Endothelial cell of umbilical vein (primary cell): ENCODE data around the gene MTMR3. TPM values are rescaled to one million over a fixed set of nuclear protein-coding genes. Genes with fewer than 3 reads are reported as not detected.

ENCODE experiments used
- BruUV-seq: library from RNA; stranded (reverse); fragments of 400-500 nt; replicated peaks from 2 replicates; lab custom pipeline; 2021; lab: Mats Ljungman, UMichigan
- CTCF ChIA-PET: fragments of 300-600, 350-600 bp; sonication (Branson Sonifier 250); formaldehyde crosslinking; loops from one replicate; lab custom pipeline; 2021; ENCODE audit warnings: antibody characterized with exemption, inconsistent platforms; lab: Charles Lee
- POLR2A ChIA-PET: fragments of 300-600, 350-600 bp; sonication (Branson Sonifier 250); formaldehyde crosslinking; loops from one replicate; lab custom pipeline; 2021; ENCODE audit warnings: antibody characterized with exemption, inconsistent platforms; lab: Charles Lee
- DNase-seq: peaks from one replicate; pipeline ENCODE4 v3.0.0-alpha.2; 2011; ENCODE audit warnings: low read depth, low spot score
- FAIRE-seq: peaks from 2 replicates; lab custom pipeline; 2011; peaks lifted over from hg19 to GRCh38; lab: Jason Lieb, UNC
- H2AFZ ChIP-seq: 2 replicates; pipeline ENCODE4 v1.6.0; 2012; ENCODE audit warnings: low read depth, low read length, control low read depth, inconsistent platforms
- H3K27ac ChIP-seq: 2 replicates; pipeline ENCODE4 v1.5.1; 2011; ENCODE audit warnings: low read depth, mild to moderate bottlenecking, control low read depth, low read length, moderate library complexity; ENCODE audit not compliant: insufficient read depth
- H3K27me3 ChIP-seq, 2 experiments: 2 replicates each; pipeline versions ENCODE4 v1.6.0 to v1.6.1; 2011; ENCODE audit warnings: low read length in 2 of 2, mixed read lengths in 1 of 2; ENCODE audit not compliant: control insufficient read depth in 2 of 2, insufficient read depth in 2 of 2
- H3K36me3 ChIP-seq, 2 experiments: 2 replicates in 1 of 2; 3 replicates in 1 of 2; pipeline ENCODE4 v1.5.1; 2011; ENCODE audit warnings: low read length in 2 of 2, mild to moderate bottlenecking in 1 of 2, moderate library complexity in 1 of 2; ENCODE audit not compliant: control insufficient read depth in 2 of 2, insufficient read depth in 2 of 2; ENCODE audit errors: extremely low read depth in 1 of 2
- H3K4me1 ChIP-seq: 3 replicates; pipeline ENCODE4 v1.5.1; 2011; ENCODE audit warnings: mild to moderate bottlenecking, low read length; ENCODE audit not compliant: control insufficient read depth, insufficient read depth; ENCODE audit errors: extremely low read depth
- H3K4me2 ChIP-seq: 2 replicates; pipeline ENCODE4 v1.6.1; 2011; ENCODE audit warnings: low read length, control low read depth, mixed read lengths; ENCODE audit not compliant: insufficient read depth
- H3K4me3 ChIP-seq, 3 experiments: fragments of 200-600 bp in 1 of 3; sonication (generic), shearing (Covaris generic) in 1 of 3; replicated peaks in 1 of 3; 2 replicates each; pipeline ENCODE4 v1.5.1; 2011 to 2016; ENCODE audit warnings: control low read depth in 3 of 3, low read length in 3 of 3, mild to moderate bottlenecking in 2 of 3, inconsistent platforms in 1 of 3, low read depth in 1 of 3, moderate library complexity in 1 of 3; ENCODE audit not compliant: insufficient read depth in 1 of 3
- H3K79me2 ChIP-seq: 2 replicates; pipeline ENCODE4 v1.6.0; 2012; ENCODE audit warnings: low read length, inconsistent platforms; ENCODE audit not compliant: control insufficient read depth, insufficient read depth
- H3K9ac ChIP-seq: replicated peaks from 2 replicates; pipeline ENCODE3; 2011; ENCODE audit warnings: low read length, control low read depth; ENCODE audit not compliant: insufficient read depth; ENCODE audit errors: extremely low read depth
- H3K9me1 ChIP-seq: replicated peaks from 3 replicates; pipeline ENCODE4 v1.6.0; 2011; ENCODE audit warnings: mild to moderate bottlenecking, low read length; ENCODE audit not compliant: control insufficient read depth, insufficient read depth; ENCODE audit errors: extremely low read depth
- H3K9me3 ChIP-seq: replicated peaks from 2 replicates; pipeline ENCODE4 v1.5.1; 2012; ENCODE audit warnings: low read length, inconsistent platforms; ENCODE audit not compliant: control insufficient read depth, insufficient read depth
- H4K20me1 ChIP-seq: replicated peaks from 2 replicates; pipeline ENCODE3; 2011; ENCODE audit warnings: mild to moderate bottlenecking, low read length; ENCODE audit not compliant: control insufficient read depth, insufficient read depth; ENCODE audit errors: extremely low read depth
- CTCF ChIP-seq, 2 donors: IDR thresholded peaks; 1 replicate in 1 of 2; 2 replicates in 1 of 2; pipeline ENCODE4 v1.5.1; 2011; ENCODE audit warnings: low read length in 2 of 2, mild to moderate bottlenecking in 2 of 2, moderate library complexity in 2 of 2, control low read depth in 1 of 2, inconsistent platforms in 1 of 2, low read depth in 1 of 2; ENCODE audit not compliant: insufficient read depth in 1 of 2; ENCODE audit errors: extremely low read depth in 1 of 2
- EZH2 ChIP-seq: IDR thresholded peaks from 2 replicates; pipeline ENCODE4 v1.6.1; 2012; ENCODE audit warnings: borderline replicate concordance, low read depth, mild to moderate bottlenecking, moderate library complexity, low read length, inconsistent platforms; ENCODE audit not compliant: severe bottlenecking
- FOS ChIP-seq: IDR thresholded peaks from 2 replicates; pipeline ENCODE4 v1.6.1; 2011; ENCODE audit warnings: mild to moderate bottlenecking, low read length, moderate library complexity, borderline replicate concordance; ENCODE audit not compliant: insufficient read depth
- GATA2 ChIP-seq: IDR thresholded peaks from 2 replicates; pipeline ENCODE4 v1.7.0; 2011; ENCODE audit warnings: low read depth, mild to moderate bottlenecking, moderate library complexity, mixed read lengths, low read length; ENCODE audit not compliant: insufficient read length, insufficient read depth
- JUN ChIP-seq: IDR thresholded peaks from 2 replicates; pipeline ENCODE4 v1.6.1; 2011; ENCODE audit warnings: borderline replicate concordance, low read depth; ENCODE audit not compliant: insufficient read length, insufficient read depth
- MAX ChIP-seq: IDR thresholded peaks from 2 replicates; pipeline ENCODE4 v1.6.1; 2011; ENCODE audit not compliant: insufficient read depth, insufficient read length
- MYC ChIP-seq: IDR thresholded peaks from one replicate; pipeline ENCODE4 v1.6.1; 2011; ENCODE audit warnings: mild to moderate bottlenecking, low read depth, low read length
- POLR2A ChIP-seq: IDR thresholded peaks from 2 replicates; pipeline ENCODE4 v1.6.1; 2012; ENCODE audit warnings: low read depth, mild to moderate bottlenecking, control low read depth, low read length
- POLR2AphosphoS5 ChIP-seq: IDR thresholded peaks from 2 replicates; pipeline ENCODE4 v1.6.1; 2012; ENCODE audit warnings: low read depth, mild to moderate bottlenecking, control low read depth, low read length, moderate library complexity; ENCODE audit not compliant: insufficient read depth
- dilution Hi-C: fragments of 300-500 bp; cut with MboI; formaldehyde crosslinking; loops from one replicate; pipeline ENCODE4 v1.15.0; 2019; ENCODE audit warnings: low sequenced_read_pairs; ENCODE audit not compliant: extremely low pct_ligation_motif_present
- intact Hi-C: fragments of 100-400 bp; cut with micrococcal nuclease; formaldehyde crosslinking; loops from one replicate; pipeline ENCODE4 v1.10.0; 2022
- polyA plus RNA-seq, 4 experiments: library from polyadenylated mRNA; depleted of rRNA in 3 of 4; stranded (reverse) in 3 of 4; unstranded in 1 of 4; fragments of >200 nt; gene quantifications; 2 replicates each; pipeline versions ENCODE4 v1.2.1 to v1.2.3, GENCODE V29; 2011 to 2012; ENCODE audit warnings: missing spikeins in 1 of 4
- total RNA-seq: library from RNA; stranded (reverse); gene quantifications from 2 replicates; pipeline ENCODE4 v1.2.3, GENCODE V29; 2021

MTMR3 gene
- total and polyA plus RNA-seq, 2 donors (not counting 3 experiments of a cell fraction or from before 2014, with no cell fraction given): 30.1 to 36.5 TPM

GRCh38 chr22:29926057-29926456 lies 43.1 kb downstream of the MTMR3 start:
- CTCF ChIA-PET: no interaction called here
- H3K79me2 ChIP-seq: peaks cover 42% of the 10 kb centered on the region
- no peak for FAIRE-seq

GRCh38 chr22:29932136-29932535 lies 49.2 kb downstream of the MTMR3 start:
- peaks cover 3% of the 10 kb centered on the region for H3K4me1 ChIP-seq
- dilution Hi-C loops (no loop called here), intact Hi-C loops (no loop called here)
- CTCF ChIA-PET: no interaction called here
- no peaks in the 10 kb centered on the region for H3K9me1 ChIP-seq
- BruUV-seq: no TSS peak
- no peaks in the 10 kb centered on the region for H3K36me3 ChIP-seq
- H3K4me3 ChIP-seq: no peak overlapping the region
- no peak overlapping the region for H3K27ac ChIP-seq
- no peaks in the 10 kb centered on the region for H3K27me3 ChIP-seq
- FAIRE-seq (no peak), DNase-seq (no peak)
- H4K20me1 ChIP-seq: peaks cover 3% of the 10 kb centered on the region
- no peaks in the 10 kb centered on the region for H3K9me3 ChIP-seq
- no peak overlapping the region for H3K9ac ChIP-seq
- POLR2A ChIA-PET: no interaction called here
- H2AFZ ChIP-seq: no peak overlapping the region
- H3K79me2 ChIP-seq: peaks cover 18% of the 10 kb centered on the region
- TF ChIP-seq EZH2 (no peak), POLR2A (no peak), JUN (no peak), GATA2 (no peak), MAX (no peak), CTCF (IDR thresholded peaks at IDR 0.05; ENCODE audit: extremely low read depth in 1 of 2, insufficient read depth in 1 of 2, low read depth in 1 of 2, low read length in 2 of 2) (no peak), POLR2AphosphoS5 (no peak), MYC (no peak), FOS (no peak)
- H3K4me2 ChIP-seq: no peak overlapping the region

More at GRCh38 chr22:29926057-29926456, 43.1 kb downstream of the MTMR3 start:
- H3K27ac ChIP-seq: no peak overlapping the region
- no peaks in the 10 kb centered on the region for H3K9me1 ChIP-seq
- POLR2A ChIA-PET: no interaction called here
- H3K4me1 ChIP-seq: no peaks in the 10 kb centered on the region
- H3K27me3 ChIP-seq: no peaks in the 10 kb centered on the region
- H3K4me3 ChIP-seq: no peak overlapping the region
- H4K20me1 ChIP-seq: peaks cover 5% of the 10 kb centered on the region
- H3K36me3 ChIP-seq: no peaks in the 10 kb centered on the region
- no TSS peak for BruUV-seq
- intact Hi-C loops (no loop called here), dilution Hi-C loops (no loop called here)
- no peak for DNase-seq
- TF ChIP-seq POLR2A: no peak
- TF ChIP-seq JUN: no peak
- no peak for TF ChIP-seq EZH2
- no peaks in the 10 kb centered on the region for H3K9me3 ChIP-seq
- no peak overlapping the region for H2AFZ ChIP-seq
- H3K9ac ChIP-seq: no peak overlapping the region
- no peak overlapping the region for H3K4me2 ChIP-seq
